T-helper 1 cell (primary cell): ENCODE results near the gene IFNA1.
"Not testable (repeated sequence)": the region's sequence is repeated elsewhere in the genome, so short reads cannot be mapped to it uniquely, and the experiment has no call there.

Experiments
- DNase-seq, 5 donors: peaks; one replicate each; pipeline ENCODE4 v3.0.0-alpha.2; 2012 to 2020
- total RNA-seq, 4 donors: gene quantifications; one replicate each; lab custom pipeline; 2026; lab: John Stamatoyannopoulos, UW

The IFNA1 gene
- total RNA-seq, result 0 reads per million in 4 donors

- no peak for DNase-seq
These were observed at the start of gene IFNA1 for GRCh38 chr9:21440139-21440538. TSS of gene IFNA1 (plus strand) at chr9:21440439. CDS start at chr9:21440508, 69 bp downstream.

GRCh38 chr9:21392270-21392669 lies 48.0 kb upstream of the IFNA1 start:
- DNase-seq, result no peak

DNA sequence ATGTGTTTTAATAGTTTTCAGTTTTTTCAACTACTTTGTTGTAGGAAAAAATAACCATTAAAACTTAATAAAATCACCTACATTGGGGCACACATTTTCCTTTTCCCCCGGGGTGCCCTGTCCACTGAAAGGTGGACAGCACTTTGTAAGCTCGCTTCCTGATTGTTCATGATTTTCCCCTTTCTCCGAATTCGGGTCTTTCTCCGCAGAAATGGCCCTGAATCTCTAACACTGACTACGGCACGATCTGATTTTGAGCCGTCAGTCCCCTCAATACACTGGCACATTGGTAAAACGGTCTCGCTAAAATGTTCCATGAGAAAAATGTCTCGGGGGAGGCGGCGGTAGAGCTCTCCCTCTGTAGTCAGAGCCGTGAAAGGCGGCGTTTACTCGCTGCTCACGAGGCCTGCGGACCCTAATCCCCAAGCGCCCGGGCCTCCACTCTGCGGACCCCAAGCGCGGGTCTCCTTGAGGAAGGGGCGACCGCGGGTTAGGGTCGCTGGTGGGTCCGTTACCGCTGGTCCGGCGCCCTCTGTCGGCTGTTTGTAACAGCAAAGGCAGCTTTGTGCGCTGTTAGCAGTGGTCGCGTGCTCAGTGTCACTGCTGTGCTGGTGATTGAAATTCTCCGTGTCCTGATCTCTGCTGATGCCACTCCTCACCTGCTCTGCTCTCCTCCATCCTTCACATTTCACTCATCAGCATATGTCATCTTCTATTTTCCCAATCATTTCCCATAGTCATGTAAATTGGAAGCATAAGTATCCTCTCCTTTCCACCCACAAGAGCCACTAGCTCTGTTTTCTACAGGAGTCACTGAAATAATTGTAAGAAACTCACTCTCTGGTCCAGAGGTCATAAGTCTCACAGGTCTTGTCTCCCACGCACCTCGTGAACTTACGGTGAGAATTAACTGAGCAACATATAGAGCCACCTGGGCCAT lies 44.2 kb upstream of the IFNA1 start:
- DNase-seq, result peak; percentile 20 to 47 (median 37)

DNA sequence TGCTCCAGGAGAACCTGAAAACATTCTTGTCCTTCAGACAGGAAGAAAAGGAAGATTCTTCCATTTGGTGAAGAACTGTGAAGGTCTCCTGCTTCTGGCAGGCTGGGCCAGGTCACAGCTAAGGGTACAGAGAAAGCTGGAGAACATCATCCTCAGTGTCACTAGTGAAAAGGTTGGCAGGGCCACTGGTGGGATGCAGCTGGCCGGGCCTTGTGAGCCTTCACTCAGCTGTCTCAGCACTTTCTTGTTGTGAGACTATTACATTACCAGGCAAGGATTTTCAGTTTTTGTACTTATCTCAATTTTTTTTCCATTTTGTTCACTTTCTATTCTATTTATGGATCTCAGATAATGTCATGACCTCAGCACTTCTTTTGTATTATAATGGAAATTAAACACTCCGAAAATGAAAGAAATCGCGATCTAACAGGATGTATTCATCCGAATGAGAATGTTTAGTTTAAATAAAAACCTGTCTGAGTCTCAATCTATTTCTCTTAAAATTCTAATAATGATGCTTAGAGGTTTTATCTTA lies 41.2 kb upstream of the IFNA1 start:
- no peak for DNase-seq

DNA sequence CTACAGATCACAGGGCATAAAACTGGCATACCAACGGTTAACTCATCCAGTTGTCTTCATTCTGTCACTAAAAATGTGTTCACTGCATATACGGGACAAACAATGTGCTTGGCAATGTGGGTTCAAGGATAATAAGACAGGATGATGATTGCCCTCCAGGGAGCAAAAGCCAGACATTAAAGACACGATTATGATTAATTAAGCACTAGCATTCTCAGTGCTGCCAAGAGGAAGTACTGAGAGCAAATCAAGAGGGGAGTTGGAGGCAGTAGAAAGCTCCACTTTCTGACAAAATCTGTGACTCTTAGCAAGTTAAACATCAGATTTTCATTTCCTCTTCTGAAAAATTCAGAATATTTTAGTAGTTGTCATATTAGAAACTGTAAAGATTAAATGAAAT lies 40.3 kb upstream of the IFNA1 start:
- no peak for DNase-seq

DNA sequence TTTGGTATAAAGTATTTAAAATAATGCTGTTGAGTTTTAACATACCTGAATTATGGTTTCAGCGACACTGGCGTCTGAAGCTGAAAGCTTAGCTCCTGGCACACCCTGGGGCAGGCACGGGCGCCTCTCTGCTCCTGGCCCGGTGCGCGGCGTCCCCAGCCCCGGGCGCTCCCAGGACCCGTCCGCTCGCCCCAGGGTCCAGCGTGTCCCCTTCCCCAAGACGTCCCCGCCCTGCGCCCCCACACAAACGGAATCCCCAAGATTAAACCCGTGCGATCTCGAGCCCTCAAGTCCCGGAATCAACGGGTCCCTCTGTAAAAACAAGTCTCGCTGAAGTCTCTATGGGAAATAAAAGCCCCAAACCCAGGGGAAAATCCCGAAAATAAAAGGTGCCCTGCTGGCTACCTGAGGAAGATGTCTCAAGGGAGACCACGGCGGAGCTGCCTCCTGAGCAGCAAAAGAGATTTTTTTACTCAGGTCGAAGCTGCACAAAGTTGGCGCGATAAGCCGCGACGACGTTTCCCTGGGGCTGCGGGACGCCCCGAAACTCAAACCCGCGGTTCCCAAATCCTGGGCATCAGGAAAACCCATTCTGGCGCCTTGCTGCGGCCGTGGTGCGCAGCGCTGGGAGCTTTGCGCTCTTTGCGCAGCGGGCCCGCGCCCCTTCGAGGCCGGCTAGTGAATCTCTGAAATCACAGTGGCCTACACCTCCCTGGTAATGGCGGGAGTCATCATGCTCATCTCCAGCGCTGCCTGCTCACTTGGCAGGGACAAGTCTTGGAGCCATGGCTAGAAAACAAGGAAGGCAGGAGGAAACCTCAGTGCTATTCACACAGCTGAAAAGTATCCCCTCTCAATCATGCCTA lies 37.6 kb upstream of the IFNA1 start:
- no peak for DNase-seq

DNA sequence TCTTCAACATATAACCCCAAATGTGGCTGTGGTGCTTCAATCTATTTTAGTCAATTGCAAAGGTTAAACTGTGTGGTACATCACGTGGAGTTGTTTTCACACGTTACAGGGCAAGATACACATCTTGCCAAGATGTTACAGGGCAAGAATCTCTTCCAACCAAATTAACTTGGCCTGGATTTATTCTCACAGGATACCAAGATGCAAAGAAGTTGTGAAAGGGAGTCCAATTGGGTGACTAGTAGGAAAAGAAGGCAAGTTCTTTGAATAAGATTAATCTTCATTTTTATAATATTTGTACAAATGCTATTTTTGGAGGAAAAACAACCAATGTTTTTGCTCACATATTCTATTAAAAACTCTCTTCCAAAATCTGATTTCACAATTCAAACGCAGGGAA lies 36.1 kb upstream of the IFNA1 start:
- no peak for DNase-seq

DNA sequence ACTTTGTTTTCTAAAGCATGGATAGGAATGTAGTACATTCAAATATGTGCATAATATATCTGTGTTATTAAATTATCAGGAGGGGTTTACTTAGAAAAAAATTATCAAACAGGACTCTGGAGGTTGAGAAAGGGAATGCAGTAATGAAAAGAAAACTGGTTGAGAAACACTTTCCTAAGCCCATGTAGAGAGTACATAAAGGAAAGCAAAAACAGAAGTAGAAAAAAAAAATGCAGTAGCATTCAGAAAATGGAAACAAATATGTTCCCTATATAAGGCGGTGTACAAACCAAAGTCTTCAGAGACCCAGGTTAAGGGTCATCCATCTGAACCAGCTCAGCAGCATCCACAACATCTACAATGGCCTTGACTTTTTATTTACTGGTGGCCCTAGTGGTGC lies 31.4 kb upstream of the IFNA1 start, which contains the start of gene IFNA8:
IFNA8 (plus strand) TSS at position 301 of the 400 bp plus-strand sequence; CDS start at position 361, 60 bp downstream.
- DNase-seq, result no peak

DNA sequence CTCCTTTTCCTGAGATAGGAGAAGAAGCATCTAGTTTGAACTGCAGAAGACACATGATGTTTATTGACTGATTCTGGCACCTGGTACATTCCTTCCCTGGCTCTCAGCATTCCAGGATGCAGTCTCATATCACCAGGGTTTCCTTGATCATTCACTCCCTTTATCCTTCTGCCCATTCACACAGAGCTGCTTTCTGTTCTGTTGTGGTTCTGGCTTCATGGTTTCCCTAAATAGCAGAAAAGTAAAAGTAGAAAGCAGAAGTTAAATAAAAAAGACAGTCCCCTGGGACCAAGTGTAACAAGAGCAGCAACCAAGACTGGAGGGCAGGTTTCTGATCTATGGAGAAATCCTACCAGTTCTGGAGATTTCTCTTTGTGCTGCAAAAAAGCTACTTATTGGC lies 28.1 kb upstream of the IFNA1 start:
- no peak for DNase-seq

GRCh38 chr9:21413151-21413550 lies 27.1 kb upstream of the IFNA1 start:
- DNase-seq, result no peak

DNA sequence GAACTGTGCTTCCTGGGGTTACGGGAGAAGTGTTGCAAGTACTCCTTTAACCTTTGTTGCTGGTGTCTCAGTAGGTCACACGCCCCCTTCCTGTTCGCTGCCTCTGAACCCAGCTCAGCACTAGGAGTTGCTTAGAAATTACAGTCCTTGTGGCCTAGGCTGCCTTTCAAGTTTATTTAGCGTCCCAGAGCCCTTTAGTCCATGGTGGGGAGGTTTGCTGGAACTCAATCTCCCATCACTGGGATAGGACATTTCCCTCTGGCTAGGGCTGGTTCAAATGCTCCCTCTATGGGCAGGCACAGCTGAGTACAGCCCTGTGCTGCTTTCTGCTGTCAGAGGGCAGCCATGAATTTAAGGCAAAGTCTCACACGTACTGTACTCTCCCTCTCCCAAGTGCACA lies 26.6 kb upstream of the IFNA1 start:
- DNase-seq, result no peak

DNA sequence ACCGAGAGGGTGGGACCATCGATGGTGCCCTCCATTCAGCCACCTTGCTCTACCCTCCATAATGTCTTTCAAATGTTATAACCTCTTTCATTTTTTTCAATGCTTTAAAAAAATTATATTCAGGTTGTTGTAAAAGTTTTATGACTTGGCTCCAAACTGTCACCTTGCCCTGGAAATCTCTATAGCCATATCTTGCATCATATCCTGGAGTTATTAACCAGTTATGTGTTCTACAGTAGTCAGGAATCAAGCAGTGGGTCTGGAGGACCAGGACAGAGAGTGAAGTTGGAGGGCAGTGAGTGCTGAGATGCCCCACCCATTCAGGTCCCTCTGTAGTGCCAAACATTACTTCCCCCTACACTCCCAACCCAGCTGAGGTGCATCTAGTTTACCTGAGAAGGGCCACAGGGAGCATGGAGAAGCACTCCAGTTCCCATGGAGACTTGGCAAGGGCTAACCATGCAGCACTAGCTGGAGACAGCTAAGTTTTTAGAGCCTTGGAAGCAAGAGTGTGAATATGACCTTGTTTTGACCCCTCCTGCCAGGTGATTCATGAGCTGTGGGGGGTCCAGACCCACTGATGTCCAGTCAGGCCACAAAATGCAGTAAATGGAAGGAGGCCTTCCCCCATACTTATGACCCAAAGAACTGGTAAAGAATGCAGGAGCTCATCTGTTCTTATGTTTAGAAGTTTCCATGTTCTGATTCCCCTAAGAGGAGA lies 25.9 kb upstream of the IFNA1 start:
- no peak for DNase-seq

DNA sequence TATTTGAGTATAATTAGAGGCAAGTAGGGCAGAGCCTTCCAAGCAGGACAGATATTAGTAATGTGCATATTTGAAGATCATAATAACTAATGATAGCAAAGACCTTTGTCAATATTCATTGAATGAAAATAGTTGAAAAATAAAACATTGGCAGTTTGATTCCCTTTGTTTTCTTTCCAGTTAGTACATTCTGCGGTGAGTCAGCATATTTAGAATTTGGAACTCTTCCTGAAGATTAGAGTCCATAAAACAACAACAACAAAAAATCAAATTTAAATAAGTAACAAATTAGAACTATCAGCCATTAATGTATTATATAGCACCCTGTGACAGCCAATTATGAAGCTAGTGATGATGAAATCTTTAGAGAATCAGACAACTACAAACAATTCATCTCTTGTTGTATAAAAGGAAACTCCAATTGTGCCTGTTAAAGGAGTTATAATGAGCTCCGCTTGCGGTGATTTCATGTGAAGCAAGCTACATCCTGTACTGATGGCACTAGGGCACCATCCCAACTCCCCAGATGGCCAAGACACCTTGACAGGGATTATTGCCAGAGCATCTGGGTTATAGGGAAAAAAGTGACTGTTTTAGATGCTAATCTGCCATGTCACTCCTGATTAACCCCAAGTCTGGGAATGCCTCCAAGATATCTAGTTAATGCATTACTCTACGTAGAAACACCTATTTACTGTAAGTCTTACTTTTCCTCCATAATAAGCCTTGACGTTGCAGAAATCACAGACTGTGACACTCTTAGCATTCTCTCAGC lies 24.6 kb upstream of the IFNA1 start:
- DNase-seq, result no peak

DNA sequence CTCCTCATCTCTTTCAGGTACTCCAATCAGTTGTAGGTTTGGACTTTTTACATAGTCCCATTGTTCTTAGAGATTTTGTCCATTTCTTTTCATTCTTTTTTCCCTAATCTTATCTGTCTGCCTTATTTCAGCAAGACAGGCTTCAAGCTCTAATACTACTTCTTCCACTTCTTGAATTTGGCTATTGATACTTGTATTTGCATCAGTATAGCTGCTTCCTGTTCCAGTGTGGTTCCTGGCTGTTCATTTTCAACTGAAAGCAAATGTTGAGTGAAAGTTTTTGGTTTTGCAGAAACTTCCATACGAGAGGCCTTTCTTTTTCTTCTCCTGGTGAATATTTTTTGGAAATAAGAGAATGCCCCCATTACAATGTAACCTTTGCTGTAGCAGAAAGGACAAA lies 12.0 kb upstream of the IFNA1 start:
- no peak for DNase-seq

- DNase-seq, result no peak
These were observed 11.0 kb upstream of the IFNA1 start for GRCh38 chr9:21429191-21429590.

DNA sequence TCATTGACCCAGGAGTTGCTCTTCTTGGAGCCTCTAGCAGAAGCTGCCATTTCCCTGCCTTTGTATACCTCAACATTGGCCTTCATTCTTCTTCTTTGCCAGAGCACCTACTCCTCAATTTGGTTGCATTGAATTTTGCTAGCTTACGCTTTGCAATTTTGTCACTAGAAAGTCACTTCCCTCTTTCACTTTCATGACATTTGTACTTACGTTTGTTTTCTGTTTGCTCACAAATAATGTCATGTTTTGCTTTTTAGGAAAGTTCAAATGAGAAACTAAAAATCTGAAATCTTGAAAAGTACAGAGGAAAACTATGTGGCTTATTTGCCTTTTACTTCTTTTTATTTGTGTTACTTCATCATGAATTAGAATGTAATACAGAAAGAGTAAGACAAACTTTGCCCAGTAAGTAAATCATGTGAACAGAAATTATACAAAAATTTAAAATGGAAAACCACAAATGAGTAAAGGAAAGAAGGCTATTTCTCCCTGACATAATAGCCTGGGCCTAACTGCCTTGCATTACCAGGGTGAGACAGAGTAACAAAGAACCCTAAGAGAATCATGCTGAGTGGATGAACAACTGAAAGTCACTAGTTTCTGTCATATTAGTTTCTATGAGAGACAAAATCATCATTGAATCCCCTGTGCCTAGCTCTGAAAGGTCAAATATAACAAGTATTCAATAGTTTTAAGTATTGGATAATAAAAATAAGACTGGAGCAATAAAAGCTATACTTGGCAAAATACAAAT lies 7.4 kb upstream of the IFNA1 start:
- no peak for DNase-seq

DNA sequence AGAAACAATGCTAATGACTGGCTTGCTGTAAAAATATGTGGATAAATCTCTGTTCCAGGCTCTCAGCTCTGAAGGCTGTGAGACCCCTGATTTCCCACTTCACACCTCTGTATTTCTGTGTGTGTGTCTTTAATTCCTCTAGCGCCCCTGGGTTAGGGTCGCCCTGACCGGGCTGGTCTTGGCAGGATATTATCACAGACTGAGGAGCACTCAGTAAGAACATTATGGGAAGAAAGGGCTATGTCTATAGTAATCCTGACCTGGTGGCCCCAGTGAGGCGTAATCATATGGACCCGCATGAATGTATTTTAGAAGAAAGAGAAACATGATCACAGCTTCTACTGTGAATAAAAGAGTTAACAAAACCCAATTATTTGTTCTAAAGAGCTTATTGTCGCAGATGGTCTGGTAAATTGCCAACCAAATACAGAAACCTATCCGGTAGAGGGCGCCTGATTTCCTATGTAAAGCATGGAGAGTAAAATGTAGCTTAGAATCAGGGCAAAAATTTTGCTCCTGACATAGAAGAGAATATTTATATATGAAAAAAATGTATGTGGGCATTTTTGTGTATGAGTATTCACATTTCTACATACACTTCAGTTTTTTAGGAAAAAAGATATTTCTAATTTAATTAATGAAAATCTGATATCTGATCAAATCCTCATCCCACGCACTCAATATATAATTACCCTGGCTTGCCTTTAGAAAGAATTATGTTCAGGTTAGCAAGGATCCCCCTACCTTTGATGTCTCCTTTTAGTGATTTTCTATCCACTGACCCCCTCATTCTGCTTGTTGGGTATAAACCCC lies 5.8 kb upstream of the IFNA1 start:
- peak in 4 of 5 donors; percentile 17 to 32 (median 21) for DNase-seq

DNA sequence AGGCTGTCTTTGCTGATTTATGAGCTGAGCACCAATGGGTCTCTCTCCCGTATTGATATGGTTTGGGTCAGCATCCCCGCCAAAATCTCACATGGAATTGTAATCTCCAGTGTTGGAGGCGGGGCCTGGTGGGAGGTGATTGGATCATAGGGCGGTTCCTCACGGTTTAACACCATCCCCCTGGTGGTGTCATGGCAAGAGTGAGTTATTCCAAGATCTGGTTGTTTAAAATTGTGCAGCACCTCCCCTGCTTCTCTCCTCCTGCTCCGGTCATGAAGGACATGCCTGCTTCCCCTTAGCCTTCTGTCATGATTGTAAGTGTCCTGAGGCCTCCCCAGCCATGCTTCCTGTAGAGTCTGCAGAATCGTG lies 5.2 kb upstream of the IFNA1 start:
- DNase-seq, result not testable (repeated sequence)

DNA sequence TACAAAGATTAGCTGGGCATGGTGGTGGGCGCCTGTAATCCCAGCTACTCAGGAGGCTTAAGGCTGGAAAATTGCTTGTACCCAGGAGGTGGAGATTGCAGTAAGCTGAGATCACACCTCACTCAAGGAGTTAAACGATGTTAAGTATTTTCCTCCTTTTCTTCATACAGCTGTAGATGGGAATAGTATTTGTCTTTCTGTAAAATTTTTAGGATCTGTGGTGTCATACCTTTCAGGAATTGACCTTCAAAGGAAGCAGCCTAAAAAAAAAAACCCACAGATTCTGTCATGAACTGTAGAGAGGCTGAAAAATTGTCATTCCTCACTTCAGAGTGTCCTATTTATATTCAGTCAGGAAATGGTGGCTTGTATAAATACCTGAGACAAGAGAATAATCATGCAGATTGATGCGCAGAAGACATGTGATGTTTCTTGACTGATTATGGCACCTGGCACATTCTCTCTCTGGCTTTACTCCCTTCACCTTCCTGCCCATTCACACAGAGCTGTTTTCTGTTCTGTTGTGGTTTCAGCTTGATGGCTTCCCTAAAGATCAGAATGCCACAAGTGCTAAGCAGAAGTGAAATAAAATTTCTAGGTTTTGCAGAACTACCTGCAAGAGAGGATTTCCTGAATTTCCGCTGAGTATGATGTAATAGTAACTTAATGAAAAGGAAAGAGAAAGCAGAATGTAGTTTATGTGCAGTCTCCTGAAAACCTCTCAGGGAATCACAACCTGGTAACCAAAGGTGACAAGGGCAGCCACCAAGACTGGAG lies 3.8 kb downstream of the IFNA1 start:
- DNase-seq, result peak in 1 of 5 donors; percentile 63
